GM19438 (cell line): ENCODE measurements around the gene HBA1.
"Not testable (repeated sequence)": the region's sequence is repeated elsewhere in the genome, so short reads cannot be mapped to it uniquely, and the experiment has no call there.

ENCODE experiments used
- ATAC-seq: cut with Tn5 transposase; IDR thresholded peaks from one replicate; pipeline ENCODE4 v1.9.1; 2021; ENCODE audit warnings: low read depth; ENCODE audit not compliant: unreplicated experiment

Gene HBA1

DNA sequence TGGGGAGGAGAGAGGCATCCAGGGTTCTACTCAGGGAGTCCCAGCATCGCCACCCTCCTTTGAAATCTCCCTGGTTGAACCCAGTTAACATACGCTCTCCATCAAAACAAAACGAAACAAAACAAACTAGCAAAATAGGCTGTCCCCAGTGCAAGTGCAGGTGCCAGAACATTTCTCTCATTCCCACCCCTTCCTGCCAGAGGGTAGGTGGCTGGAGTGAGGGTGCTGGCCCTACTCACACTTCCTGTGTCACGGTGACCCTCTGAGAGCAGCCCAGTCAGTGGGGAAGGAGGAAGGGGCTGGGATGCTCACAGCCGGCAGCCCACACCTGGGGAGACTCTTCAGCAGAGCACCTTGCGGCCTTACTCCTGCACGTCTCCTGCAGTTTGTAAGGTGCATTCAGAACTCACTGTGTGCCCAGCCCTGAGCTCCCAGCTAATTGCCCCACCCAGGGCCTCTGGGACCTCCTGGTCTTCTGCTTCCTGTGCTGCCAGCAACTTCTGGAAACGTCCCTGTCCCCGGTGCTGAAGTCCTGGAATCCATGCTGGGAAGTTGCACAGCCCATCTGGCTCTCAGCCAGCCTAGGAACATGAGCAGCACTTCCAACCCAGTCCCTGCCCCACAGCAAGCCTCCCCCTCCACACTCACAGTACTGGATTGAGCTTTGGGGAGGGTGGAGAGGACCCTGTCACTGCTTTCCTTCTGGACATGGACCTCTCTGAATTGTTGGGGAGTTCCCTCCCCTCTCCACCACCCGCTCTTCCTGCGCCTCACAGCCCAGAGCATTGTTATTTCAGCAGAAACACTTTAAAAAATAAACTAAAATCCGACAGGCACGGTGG is 2.3 kb upstream of the HBA1 start:
- ATAC-seq, result not testable (repeated sequence)

DNA sequence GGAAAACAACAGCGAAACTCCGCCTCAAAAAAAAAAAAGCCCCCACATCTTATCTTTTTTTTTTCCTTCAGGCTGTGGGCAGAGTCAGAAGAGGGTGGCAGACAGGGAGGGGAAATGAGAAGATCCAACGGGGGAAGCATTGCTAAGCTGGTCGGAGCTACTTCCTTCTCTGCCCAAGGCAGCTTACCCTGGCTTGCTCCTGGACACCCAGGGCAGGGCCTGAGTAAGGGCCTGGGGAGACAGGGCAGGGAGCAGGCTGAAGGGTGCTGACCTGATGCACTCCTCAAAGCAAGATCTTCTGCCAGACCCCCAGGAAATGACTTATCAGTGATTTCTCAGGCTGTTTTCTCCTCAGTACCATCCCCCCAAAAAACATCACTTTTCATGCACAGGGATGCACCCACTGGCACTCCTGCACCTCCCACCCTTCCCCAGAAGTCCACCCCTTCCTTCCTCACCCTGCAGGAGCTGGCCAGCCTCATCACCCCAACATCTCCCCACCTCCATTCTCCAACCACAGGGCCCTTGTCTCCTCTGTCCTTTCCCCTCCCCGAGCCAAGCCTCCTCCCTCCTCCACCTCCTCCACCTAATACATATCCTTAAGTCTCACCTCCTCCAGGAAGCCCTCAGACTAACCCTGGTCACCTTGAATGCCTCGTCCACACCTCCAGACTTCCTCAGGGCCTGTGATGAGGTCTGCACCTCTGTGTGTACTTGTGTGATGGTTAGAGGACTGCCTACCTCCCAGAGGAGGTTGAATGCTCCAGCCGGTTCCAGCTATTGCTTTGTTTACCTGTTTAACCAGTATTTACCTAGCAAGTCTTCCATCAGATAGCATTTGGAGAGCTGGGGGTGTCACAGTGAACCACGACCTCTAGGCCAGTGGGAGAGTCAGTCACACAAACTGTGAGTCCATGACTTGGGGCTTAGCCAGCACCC is 1.2 kb upstream of the HBA1 start:
- ATAC-seq, result no peak

DNA sequence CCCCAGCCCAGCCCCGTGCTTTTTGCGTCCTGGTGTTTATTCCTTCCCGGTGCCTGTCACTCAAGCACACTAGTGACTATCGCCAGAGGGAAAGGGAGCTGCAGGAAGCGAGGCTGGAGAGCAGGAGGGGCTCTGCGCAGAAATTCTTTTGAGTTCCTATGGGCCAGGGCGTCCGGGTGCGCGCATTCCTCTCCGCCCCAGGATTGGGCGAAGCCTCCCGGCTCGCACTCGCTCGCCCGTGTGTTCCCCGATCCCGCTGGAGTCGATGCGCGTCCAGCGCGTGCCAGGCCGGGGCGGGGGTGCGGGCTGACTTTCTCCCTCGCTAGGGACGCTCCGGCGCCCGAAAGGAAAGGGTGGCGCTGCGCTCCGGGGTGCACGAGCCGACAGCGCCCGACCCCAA is 474 bp upstream of the HBA1 start:
- ATAC-seq, result not testable (repeated sequence)

DNA sequence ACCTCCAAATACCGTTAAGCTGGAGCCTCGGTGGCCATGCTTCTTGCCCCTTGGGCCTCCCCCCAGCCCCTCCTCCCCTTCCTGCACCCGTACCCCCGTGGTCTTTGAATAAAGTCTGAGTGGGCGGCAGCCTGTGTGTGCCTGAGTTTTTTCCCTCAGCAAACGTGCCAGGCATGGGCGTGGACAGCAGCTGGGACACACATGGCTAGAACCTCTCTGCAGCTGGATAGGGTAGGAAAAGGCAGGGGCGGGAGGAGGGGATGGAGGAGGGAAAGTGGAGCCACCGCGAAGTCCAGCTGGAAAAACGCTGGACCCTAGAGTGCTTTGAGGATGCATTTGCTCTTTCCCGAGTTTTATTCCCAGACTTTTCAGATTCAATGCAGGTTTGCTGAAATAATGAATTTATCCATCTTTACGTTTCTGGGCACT is 928 bp downstream of the HBA1 start:
- no peak for ATAC-seq

DNA sequence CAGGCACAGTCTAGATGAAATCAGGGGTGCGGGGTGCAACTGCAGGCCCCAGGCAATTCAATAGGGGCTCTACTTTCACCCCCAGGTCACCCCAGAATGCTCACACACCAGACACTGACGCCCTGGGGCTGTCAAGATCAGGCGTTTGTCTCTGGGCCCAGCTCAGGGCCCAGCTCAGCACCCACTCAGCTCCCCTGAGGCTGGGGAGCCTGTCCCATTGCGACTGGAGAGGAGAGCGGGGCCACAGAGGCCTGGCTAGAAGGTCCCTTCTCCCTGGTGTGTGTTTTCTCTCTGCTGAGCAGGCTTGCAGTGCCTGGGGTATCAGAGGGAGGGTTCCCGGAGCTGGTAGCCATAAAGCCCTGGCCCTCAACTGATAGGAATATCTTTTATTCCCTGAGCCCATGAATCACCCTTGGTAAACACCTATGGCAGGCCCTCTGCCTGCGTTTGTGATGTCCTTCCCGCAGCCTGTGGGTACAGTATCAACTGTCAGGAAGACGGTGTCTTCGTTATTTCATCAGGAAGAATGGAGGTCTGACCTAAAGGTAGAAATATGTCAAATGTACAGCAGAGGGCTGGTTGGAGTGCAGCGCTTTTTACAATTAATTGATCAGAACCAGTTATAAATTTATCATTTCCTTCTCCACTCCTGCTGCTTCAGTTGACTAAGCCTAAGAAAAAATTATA is 1.6 kb downstream of the HBA1 start:
- ATAC-seq, result no peak

DNA sequence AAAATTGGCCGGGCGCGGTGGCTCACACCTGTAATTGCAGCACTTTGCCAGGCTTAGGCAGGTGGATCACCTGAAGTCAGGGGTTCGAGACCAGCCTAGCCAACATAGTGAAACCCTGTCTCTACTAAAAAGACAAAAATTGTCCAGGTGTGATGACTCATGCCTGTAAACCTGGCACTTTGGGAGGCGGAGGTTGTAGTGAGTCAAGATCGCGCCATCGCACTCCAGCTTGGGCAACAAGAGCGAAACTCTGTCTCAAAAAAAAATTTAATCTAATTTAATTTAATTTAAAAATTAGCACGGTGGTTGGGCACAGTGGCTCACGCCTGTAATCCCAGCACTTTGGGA is 2.2 kb downstream of the HBA1 start:
- no peak for ATAC-seq

DNA sequence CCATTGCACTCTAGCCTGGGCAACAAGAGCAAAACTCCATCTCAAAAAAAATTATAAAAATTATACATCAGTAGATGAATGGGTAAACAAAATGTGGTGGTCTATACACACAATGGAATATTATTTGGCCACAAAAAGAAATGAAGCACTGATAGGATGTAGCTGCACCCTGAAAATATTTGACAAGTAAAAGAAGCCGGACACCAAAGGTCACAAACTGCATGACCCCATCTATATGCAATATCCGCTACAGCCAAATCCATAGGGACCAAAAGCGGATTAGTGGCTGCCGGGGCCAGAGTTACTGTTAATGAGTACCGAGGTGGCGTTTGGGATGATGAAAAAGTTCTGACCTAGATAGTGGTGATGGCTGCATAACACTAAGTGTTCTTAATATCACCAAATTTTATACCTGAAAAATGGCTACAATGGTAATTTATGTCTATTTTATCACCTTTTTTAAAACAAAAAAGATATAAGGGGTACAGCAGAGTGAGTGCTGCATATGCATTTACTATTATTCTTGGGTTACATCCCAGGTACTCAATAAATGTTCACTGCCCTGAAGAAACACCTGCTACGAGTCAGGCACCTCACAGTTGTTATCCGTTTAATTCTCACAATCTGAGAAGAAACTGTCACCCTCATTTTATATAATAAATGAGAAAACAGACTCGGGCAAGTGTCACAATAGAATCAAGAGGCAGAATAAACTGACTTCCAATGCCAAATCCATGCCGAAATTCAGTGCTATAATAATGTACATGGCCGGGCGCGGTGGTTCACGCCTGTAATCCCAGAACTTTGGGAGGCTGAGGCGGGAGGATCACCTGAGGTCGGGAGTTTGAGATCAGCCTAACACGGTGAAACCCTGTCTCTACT is 3.0 kb downstream of the HBA1 start:
- no peak for ATAC-seq

DNA sequence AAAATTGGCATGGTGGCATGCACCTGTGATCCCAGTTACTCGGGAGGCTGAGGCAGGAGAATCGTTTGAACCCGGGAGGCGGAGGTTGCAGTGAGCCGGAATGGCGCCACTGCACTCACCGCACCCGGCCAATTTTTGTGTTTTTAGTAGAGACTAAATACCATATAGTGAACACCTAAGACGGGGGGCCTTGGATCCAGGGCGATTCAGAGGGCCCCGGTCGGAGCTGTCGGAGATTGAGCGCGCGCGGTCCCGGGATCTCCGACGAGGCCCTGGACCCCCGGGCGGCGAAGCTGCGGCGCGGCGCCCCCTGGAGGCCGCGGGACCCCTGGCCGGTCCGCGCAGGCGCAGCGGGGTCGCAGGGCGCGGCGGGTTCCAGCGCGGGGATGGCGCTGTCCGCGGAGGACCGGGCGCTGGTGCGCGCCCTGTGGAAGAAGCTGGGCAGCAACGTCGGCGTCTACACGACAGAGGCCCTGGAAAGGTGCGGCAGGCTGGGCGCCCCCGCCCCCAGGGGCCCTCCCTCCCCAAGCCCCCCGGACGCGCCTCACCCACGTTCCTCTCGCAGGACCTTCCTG is 3.7 kb downstream of the HBA1 start, which contains the start of gene HBQ1:
Gene HBQ1 (plus strand): TSS at position 359 of the 575 bp plus-strand sequence. CDS start 28 bp downstream, at position 387.
- ATAC-seq, result no peak

DNA sequence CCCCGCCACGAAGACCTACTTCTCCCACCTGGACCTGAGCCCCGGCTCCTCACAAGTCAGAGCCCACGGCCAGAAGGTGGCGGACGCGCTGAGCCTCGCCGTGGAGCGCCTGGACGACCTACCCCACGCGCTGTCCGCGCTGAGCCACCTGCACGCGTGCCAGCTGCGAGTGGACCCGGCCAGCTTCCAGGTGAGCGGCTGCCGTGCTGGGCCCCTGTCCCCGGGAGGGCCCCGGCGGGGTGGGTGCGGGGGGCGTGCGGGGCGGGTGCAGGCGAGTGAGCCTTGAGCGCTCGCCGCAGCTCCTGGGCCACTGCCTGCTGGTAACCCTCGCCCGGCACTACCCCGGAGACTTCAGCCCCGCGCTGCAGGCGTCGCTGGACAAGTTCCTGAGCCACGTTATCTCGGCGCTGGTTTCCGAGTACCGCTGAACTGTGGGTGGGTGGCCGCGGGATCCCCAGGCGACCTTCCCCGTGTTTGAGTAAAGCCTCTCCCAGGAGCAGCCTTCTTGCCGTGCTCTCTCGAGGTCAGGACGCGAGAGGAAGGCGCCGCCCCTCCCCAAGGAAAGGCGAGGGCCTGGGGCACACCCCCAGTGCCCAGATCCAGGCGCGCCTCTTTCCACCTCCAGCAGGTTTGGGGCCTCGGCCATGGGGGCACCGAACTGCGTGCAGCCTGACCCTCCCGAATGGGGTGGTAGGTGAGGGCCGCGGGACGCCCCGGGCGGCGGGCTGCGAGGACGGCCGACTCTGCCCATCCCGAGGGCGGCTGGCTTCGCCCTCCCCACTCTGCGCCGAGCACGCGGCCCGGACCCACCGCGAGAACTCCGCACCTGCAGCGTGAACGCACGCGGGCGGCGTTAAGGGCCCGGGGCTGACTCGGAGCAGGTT is 4.4 kb downstream of the HBA1 start:
- no peak for ATAC-seq

DNA sequence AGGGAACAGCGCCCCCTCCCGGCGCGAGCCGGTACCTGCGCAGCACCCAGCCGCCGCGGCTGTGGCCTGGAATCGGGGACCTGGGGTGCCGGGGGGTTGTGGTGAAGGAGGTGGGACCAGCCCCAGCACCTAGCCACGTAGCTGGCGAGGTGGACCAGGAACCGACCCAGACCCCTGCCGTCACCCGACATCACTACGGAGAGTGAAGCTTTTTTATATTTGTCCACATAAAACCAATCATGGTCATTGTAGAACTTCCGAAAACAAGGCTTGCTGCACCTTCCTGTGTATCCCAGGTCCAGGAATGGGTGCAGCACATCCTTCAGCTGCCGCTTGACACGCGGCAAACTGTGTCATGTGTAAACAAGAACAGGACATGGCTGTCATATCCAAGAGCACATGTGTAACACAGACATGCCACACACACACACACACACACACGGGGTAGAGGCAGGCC is 5.1 kb downstream of the HBA1 start:
- ATAC-seq, result no peak

DNA sequence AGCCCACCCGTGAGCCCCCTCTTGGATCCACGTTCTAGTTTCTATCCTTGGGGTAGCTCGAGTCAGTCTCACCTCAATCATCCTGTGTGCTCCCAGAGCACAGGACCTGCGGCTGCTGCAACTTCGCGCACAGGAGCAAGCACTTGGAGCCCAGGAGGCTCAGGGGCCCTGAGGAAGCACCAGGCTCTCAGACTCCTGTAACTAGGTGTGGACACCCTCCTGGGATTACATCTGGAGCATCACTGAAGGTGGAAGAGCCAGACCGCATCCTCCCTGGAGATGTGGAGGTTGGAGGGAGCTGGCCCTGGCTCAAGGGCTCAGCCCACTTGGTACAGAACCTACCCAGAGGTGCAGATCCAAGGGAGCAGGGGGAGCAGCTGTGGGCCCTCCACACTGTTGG is 6.5 kb downstream of the HBA1 start:
- ATAC-seq, result no peak

DNA sequence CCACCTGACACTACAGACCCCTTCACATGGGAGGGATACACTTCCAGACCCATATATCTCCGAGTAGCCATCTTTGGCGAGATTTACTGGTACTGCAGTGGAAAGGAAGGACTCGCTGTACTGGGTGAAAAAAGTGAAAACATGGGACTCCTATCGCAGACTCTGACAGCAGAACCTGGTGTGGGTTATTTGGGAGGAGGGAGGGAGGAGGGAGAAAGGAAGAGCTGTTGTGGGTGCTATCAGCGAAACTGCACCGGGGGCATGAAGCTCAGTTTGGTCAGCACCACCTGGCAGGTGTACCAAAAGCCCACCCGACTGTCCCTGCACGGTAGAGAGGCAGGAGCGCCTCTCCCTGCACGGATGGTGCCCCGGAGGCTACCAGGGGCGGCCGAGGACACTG is 8.7 kb downstream of the HBA1 start:
- no peak for ATAC-seq

DNA sequence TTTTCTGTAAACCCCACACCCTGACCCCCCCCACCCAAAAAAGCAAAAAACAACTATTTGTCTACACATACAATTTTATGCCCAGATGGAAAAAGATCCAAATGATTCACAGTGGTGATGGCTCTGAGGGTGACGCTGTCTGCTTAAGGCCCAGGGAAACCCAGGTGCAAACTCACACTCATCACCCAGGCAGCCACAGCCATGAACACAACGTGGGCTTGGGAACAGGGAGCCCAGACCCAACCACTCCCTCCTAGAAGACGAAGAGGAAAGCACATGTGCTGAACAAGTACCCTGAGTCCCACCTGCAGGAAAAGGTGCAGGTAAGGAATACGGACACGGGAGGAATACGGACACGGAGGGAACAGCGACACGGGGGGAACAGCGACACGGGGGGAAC is 9.2 kb downstream of the HBA1 start:
- ATAC-seq, result no peak

DNA sequence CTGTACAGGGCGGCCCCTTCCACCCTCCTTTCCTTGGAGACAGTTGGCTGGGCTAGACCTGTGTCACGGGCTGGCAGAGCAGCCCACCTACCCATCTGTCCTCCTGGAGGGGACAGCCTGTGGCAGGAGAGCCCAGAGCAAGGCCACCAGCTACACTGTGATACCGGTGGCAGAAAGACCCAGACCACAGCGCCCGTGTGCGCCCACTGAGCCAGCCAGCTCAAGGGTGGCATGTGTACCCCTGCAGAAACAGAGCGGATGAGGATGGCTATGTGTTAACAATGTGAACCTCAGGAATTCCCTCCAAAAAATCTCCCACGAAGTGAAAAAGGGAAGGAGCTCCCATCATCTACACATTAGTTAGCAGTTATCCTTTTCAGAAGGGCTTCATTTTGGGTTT is 10.8 kb downstream of the HBA1 start:
- ATAC-seq, result no peak

DNA sequence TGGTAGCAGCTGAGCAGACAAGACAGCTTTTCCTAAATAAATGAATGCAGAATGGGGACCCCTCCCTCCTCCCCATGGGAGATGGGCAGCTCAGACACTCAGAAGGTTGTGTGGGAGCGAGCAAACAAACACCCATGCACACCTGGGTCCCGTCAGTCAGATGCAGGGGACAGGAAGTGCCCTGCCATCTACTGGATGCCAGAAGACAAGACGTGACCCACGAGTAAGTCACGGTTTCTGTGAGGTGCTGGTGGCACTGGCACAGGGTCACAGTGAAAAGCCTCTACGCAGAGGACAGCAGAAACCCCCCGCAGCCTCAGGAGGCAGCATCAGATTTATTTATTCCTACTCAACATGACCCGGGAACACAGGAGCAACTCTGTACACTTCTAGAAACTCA is 12.2 kb downstream of the HBA1 start:
- no peak for ATAC-seq

DNA sequence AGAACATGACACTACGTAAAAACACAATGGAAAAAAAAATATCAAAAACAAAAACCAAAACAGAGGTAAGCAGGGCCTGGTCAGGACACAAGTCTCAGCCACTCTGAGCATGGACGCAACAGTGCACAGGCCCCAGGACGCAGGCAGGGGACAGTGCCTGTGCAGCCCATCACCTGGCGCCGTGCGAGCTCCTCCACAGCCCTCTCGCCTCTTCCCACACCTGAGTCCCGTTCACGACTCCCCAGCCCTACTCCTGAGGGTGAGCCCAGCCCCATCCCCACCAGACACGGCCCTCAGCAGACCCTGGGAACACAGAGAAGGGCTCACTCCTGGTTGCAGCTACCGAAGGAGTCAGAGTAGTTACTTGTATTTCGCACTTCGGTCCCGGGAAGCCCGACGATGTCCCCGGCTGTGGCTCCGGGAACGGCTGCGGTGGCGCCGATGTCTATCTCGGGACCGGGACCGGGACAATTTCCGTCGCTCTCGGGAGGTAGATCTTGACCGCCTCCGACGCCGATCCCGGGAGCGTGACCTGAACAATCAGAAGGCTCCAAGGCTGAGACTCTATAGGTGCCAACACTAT is 13.2 kb downstream of the HBA1 start:
- ATAC-seq, result no peak

DNA sequence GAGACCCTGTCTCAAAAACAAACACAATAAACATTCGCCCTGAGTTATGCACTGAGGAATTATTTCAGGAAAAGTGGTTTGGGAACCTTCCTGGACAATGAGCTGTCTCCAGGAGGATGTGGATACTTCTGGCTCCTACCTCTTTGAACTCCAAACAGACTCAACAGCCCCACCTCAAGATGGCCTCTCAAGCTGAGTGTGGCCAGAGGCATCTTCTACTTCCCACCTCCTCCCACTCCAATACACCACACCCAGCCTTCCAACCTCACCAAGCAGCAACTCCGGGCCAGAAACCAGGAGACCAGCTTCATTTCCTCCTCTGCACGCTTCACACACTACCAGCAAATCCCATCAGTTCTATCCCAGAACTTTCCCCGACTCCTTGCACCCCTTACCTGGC is 15.4 kb downstream of the HBA1 start:
- no peak for ATAC-seq

DNA sequence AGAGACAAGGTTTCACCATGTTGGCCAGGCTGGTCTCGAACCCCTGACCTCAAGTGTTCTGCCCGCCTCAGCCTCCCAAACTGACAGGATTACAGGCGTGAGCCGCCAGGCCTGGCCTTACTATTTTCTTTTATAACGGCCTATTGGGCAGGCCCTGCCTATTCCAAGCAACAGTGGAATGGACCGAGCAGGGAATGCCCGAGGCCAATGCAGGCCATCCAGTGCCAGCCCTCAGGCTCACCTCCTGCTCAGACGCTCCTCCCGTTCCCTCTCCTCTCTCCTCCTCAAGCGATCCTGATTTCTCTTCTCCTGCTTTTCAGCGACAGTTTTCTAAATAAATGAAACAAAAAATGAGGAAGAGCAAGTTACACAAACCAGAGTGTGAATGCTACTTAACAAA is 16.2 kb downstream of the HBA1 start:
- no peak for ATAC-seq
